Measurements from ENCODE around the gene HOXC5.

DNA sequence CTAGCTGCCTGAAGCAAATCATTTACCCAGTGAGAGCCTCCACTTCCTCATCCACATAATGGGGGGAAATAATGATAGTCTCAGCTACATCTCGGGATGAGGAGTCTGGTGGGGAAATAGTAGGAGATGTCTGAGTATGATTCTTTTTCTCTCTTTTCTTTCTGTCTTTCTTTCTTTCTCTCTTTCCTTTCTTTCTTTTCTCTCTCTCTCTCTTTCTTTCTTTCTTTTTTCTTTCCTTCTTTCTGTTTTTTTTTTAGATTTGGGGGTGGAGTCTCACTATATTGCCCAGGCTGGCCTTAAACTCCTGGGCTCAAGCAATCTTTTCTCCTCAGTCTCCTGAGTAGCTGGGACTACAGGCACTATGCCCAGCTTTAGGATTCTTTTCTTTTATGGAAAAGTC lies 33.6 kb downstream of the HOXC5 start:
- TF ChIP-seq EP300 (IDR thresholded peaks at IDR 0.05) (no peak), POLR2AphosphoS5 (IDR thresholded peaks at IDR 0.05) (no peak), POLR2A (IDR thresholded peaks at IDR 0.05) (no peak)
- TF ChIP-seq, protein P1, sequence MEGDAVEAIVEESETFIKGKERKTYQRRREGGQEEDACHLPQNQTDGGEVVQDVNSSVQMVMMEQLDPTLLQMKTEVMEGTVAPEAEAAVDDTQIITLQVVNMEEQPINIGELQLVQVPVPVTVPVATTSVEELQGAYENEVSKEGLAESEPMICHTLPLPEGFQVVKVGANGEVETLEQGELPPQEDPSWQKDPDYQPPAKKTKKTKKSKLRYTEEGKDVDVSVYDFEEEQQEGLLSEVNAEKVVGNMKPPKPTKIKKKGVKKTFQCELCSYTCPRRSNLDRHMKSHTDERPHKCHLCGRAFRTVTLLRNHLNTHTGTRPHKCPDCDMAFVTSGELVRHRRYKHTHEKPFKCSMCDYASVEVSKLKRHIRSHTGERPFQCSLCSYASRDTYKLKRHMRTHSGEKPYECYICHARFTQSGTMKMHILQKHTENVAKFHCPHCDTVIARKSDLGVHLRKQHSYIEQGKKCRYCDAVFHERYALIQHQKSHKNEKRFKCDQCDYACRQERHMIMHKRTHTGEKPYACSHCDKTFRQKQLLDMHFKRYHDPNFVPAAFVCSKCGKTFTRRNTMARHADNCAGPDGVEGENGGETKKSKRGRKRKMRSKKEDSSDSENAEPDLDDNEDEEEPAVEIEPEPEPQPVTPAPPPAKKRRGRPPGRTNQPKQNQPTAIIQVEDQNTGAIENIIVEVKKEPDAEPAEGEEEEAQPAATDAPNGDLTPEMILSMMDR (IDR thresholded peaks at IDR 0.05) = no peak
